Measurements from ENCODE around the gene CACNB4. TPM values are rescaled to one million over a fixed set of nuclear protein-coding genes. Genes with fewer than 3 reads are reported as not detected.

The CACNB4 gene
- total RNA-seq, 1 donor from 2014 or later: 5.1 TPM

- H3K27ac Mint-ChIP-seq (ENCODE audit: unreplicated experiment): no peak overlapping the region
These were observed 191.3 kb downstream of the CACNB4 start for GRCh38 chr2:151907286-151908203.

GRCh38 chr2:151906633-151906998, 192.2 kb downstream of the CACNB4 start:
- no peak for DNase-seq
- no peaks in the 10 kb centered on the region for H3K36me3 Mint-ChIP-seq (ENCODE audit: unreplicated experiment)
- TF ChIP-seq, protein P1, sequence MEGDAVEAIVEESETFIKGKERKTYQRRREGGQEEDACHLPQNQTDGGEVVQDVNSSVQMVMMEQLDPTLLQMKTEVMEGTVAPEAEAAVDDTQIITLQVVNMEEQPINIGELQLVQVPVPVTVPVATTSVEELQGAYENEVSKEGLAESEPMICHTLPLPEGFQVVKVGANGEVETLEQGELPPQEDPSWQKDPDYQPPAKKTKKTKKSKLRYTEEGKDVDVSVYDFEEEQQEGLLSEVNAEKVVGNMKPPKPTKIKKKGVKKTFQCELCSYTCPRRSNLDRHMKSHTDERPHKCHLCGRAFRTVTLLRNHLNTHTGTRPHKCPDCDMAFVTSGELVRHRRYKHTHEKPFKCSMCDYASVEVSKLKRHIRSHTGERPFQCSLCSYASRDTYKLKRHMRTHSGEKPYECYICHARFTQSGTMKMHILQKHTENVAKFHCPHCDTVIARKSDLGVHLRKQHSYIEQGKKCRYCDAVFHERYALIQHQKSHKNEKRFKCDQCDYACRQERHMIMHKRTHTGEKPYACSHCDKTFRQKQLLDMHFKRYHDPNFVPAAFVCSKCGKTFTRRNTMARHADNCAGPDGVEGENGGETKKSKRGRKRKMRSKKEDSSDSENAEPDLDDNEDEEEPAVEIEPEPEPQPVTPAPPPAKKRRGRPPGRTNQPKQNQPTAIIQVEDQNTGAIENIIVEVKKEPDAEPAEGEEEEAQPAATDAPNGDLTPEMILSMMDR (IDR thresholded peaks at IDR 0.05; ENCODE audit: partially characterized antibody, unreplicated experiment): no peak
- no peaks in the 10 kb centered on the region for H3K27me3 Mint-ChIP-seq (ENCODE audit: unreplicated experiment)
- H3K4me3 Mint-ChIP-seq (ENCODE audit: unreplicated experiment): no peak overlapping the region
- peaks cover 2% of the 10 kb centered on the region for H3K9me3 Mint-ChIP-seq (ENCODE audit: unreplicated experiment)
- no peaks in the 10 kb centered on the region for H3K4me1 Mint-ChIP-seq (ENCODE audit: low read depth, unreplicated experiment)
- no peak overlapping the region for H3K27ac Mint-ChIP-seq (ENCODE audit: unreplicated experiment)

More at GRCh38 chr2:151907286-151908203, 191.3 kb downstream of the CACNB4 start:
- peaks cover 2% of the 10 kb centered on the region for H3K9me3 Mint-ChIP-seq (ENCODE audit: unreplicated experiment)
- DNase-seq: no peak
- H3K36me3 Mint-ChIP-seq (ENCODE audit: unreplicated experiment): no peaks in the 10 kb centered on the region
- H3K27me3 Mint-ChIP-seq (ENCODE audit: unreplicated experiment): no peaks in the 10 kb centered on the region
- TF ChIP-seq, protein P1 (IDR thresholded peaks at IDR 0.05; ENCODE audit: partially characterized antibody, unreplicated experiment): no peak
- H3K4me3 Mint-ChIP-seq (ENCODE audit: unreplicated experiment): no peak overlapping the region
- no peaks in the 10 kb centered on the region for H3K4me1 Mint-ChIP-seq (ENCODE audit: low read depth, unreplicated experiment)

DNA sequence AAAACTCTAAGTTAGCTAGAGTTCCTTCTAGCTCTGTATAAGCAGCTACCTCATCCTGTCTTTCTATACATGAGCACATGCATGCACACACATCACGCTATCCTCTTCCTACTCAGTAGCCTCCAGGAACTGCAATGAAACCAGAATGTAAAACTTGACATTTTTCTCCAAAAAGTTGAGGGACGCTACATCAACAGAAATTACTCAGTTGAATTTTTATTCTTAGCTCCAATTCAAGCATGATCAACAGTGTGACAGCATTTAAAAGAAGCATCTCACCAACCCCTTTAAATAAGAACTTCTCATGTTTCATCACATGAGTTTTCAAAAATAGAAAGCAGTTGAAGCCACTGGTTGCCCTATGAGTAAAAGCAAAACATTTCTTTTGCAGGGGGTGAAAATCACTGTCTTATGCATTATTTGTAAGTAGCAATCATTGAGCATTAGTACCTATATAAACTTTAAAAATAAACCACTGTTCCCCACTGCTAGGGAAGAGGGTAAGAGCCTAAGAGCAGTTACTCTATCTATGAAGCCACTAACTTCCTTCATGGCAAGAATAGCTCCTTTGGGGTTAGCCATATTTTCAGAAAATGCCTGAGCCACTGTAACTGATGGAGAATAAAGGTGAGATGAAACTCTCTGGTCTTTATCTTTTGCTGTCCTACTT, 192.7 kb downstream of the CACNB4 start:
- no peaks in the 10 kb centered on the region for H3K27me3 Mint-ChIP-seq (ENCODE audit: unreplicated experiment)
- H3K4me3 Mint-ChIP-seq (ENCODE audit: unreplicated experiment): no peak overlapping the region
- DNase-seq: no peak
- no peak overlapping the region for H3K27ac Mint-ChIP-seq (ENCODE audit: unreplicated experiment)
- TF ChIP-seq, protein P1 (IDR thresholded peaks at IDR 0.05; ENCODE audit: partially characterized antibody, unreplicated experiment): no peak
- no peaks in the 10 kb centered on the region for H3K4me1 Mint-ChIP-seq (ENCODE audit: low read depth, unreplicated experiment)
- H3K36me3 Mint-ChIP-seq (ENCODE audit: unreplicated experiment): no peaks in the 10 kb centered on the region
- peaks cover 2% of the 10 kb centered on the region for H3K9me3 Mint-ChIP-seq (ENCODE audit: unreplicated experiment)

- no peak overlapping the region for H3K4me3 Mint-ChIP-seq (ENCODE audit: unreplicated experiment)
- H3K36me3 Mint-ChIP-seq (ENCODE audit: unreplicated experiment): no peaks in the 10 kb centered on the region
- H3K9me3 Mint-ChIP-seq (ENCODE audit: unreplicated experiment): no peaks in the 10 kb centered on the region
- DNase-seq: no peak
- no peaks in the 10 kb centered on the region for H3K4me1 Mint-ChIP-seq (ENCODE audit: low read depth, unreplicated experiment)
- TF ChIP-seq, protein P1 (IDR thresholded peaks at IDR 0.05; ENCODE audit: partially characterized antibody, unreplicated experiment): no peak
- H3K27me3 Mint-ChIP-seq (ENCODE audit: unreplicated experiment): no peaks in the 10 kb centered on the region
- no peak overlapping the region for H3K27ac Mint-ChIP-seq (ENCODE audit: unreplicated experiment)
These were observed 194.0 kb downstream of the CACNB4 start for GRCh38 chr2:151904807-151905206.

- no peak overlapping the region for H3K27ac Mint-ChIP-seq (ENCODE audit: unreplicated experiment)
- no peaks in the 10 kb centered on the region for H3K36me3 Mint-ChIP-seq (ENCODE audit: unreplicated experiment)
- H3K4me1 Mint-ChIP-seq (ENCODE audit: low read depth, unreplicated experiment): no peaks in the 10 kb centered on the region
- TF ChIP-seq, protein P1 (IDR thresholded peaks at IDR 0.05; ENCODE audit: partially characterized antibody, unreplicated experiment): no peak
- H3K9me3 Mint-ChIP-seq (ENCODE audit: unreplicated experiment): no peaks in the 10 kb centered on the region
- H3K27me3 Mint-ChIP-seq (ENCODE audit: unreplicated experiment): no peaks in the 10 kb centered on the region
- no peak for DNase-seq
- no peak overlapping the region for H3K4me3 Mint-ChIP-seq (ENCODE audit: unreplicated experiment)
These were observed 194.8 kb downstream of the CACNB4 start for GRCh38 chr2:151904021-151904420.
